ENCODE measurements around the gene MCCC1. TPM values are rescaled to one million over a fixed set of nuclear protein-coding genes. Genes with fewer than 3 reads are reported as not detected.

Gene MCCC1
- total and polyA plus RNA-seq, 2 donors = 28.1 to 42.9 TPM

DNA sequence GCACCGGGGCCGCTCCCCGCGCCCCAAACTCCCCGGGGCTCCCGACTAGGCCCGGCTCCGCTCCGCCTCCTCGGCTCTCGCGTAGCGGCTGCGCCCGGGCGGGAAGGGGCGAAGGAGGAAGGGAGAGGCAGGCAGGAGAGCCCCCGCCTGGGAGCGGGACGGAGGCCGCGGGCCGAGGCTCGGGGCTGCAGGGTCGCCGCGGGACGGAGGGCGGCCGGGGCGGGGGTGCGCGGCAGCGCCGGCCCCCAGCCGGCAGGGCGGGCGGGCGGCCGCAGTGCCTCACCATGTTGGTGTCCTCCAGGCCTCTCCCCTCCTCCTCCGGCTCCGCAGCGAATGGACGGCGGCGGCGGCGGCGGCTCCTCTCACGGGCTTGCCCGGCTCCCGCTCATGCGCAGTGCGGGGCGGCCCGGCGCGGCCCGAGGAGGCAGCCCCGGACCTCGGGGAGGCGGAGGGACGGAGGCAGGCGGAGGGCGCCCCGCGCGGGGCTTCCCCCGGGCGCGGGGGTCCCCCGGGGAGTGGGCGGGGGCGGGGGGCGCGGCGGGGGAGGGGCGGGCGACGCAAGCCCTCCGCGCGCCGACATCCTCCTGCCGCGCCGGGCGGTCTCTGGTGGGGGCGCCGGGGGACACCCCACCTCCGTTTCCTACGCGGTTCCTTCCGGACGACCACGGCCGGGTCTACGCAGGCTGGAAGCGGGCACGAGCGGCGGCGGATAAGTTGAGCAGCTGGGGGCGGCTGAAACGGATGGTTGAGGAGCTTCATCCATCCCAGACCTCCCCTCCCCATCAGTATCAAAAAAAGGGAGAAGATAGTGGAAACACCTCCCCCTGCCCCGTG is 118.9 kb downstream of the MCCC1 start, which contains the start of gene DCUN1D1:
Gene DCUN1D1 (minus strand): TSS at position 335 of the 834 bp plus-strand sequence. CDS start 49 bp downstream, at position 286.
- Histone ChIP-seq H3K4me3 (ENCODE audit: low read depth, low read length) (peak within 1 kb of the TSS; percentile 100), H3K27ac (ENCODE audit: low read depth) (peak within 1 kb of the TSS; percentile 78), H3K4me1 (ENCODE audit: insufficient read depth) (peaks cover 6% of the 10 kb centered on the region), H3K36me3 (ENCODE audit: insufficient read depth) (no peaks in the 10 kb centered on the region)
- peak; percentile 58 for DNase-seq (ENCODE audit: extremely low spot score)
- under 1% methylated on average over 98 of the region's 106 CpGs for WGBS

- WGBS = under 1% methylated on average over 26 of the region's 29 CpGs
- Histone ChIP-seq H3K4me3 (ENCODE audit: low read depth, low read length) (peak overlapping the region; percentile 100), H3K27ac (ENCODE audit: low read depth) (no peak overlapping the region), H3K36me3 (ENCODE audit: insufficient read depth) (no peaks in the 10 kb centered on the region), H3K4me1 (ENCODE audit: insufficient read depth) (peaks cover 6% of the 10 kb centered on the region)
- DNase-seq (ENCODE audit: extremely low spot score) = no peak
Observed at GRCh38 chr3:182979674-182980191, 119.6 kb downstream of the MCCC1 start.

DNA sequence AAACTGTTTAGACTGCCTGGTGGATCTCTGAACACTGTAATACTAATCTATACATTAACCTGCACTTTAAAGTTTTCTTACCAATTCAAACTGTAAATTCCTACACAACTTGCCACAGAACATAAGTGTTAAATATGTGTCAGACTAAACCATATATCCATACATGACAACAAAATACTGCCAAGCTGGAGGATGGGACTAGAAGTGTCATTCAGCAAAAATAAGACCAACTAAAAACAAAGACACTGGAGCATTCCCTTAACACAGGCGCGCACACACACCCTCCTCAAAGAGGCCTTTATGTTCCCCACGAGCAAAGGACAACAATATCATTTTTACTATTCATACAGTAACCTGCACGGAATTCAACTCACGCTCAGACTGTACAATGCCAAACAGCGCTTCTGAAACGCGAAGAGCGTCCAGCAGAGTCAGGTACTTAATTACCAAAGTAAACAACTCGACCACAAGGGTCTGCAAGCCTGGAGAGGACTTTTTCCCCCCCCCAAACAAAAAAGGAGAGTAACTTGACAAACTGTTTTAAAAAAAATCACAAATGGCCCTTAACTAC is 120.1 kb downstream of the MCCC1 start:
- Histone ChIP-seq H3K4me1 (ENCODE audit: insufficient read depth) (peaks cover 6% of the 10 kb centered on the region), H3K36me3 (ENCODE audit: insufficient read depth) (no peaks in the 10 kb centered on the region), H3K27ac (ENCODE audit: low read depth) (no peak overlapping the region), H3K4me3 (ENCODE audit: low read depth, low read length) (peak overlapping the region; percentile 100)
- DNase-seq (ENCODE audit: extremely low spot score) = no peak
- WGBS = 5% methylated on average over 10 of the region's 10 CpGs

GRCh38 chr3:182978387-182978786 is 120.9 kb downstream of the MCCC1 start:
- no peak overlapping the region for H3K27ac ChIP-seq (ENCODE audit: low read depth)
- no peaks in the 10 kb centered on the region for H3K36me3 ChIP-seq (ENCODE audit: insufficient read depth)
- peaks cover 6% of the 10 kb centered on the region for H3K4me1 ChIP-seq (ENCODE audit: insufficient read depth)
- 71% methylated on average over 5 of the region's 5 CpGs for WGBS
- no peak for DNase-seq (ENCODE audit: extremely low spot score)
- no peak overlapping the region for H3K4me3 ChIP-seq (ENCODE audit: low read depth, low read length)

DNA sequence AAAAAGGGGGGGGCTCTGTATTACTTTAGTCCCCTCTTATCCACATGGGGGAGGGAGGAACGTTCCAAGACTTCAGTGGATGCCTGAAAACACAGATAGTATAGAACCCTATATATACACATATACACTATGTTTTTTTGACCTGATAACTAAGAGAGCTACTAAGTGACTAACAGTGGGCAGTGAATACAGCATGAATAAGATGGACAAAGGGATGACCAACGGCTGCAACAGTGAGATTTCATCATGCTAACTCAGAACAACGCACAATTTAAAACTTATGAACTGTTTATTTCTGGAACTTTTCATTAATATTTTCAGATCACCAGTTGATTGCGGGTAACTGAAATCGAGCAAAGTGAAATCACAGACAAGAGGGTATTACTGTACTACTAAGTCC is 126.2 kb downstream of the MCCC1 start:
- Histone ChIP-seq H3K4me3 (ENCODE audit: low read depth, low read length) (no peak overlapping the region), H3K36me3 (ENCODE audit: insufficient read depth) (no peaks in the 10 kb centered on the region), H3K4me1 (ENCODE audit: insufficient read depth) (no peaks in the 10 kb centered on the region), H3K27ac (ENCODE audit: low read depth) (no peak overlapping the region)
- DNase-seq (ENCODE audit: extremely low spot score) = no peak
- WGBS = 95% methylated on average over 5 of the region's 5 CpGs

- H3K4me1 ChIP-seq (ENCODE audit: insufficient read depth) = no peaks in the 10 kb centered on the region
- H3K27ac ChIP-seq (ENCODE audit: low read depth) = no peak overlapping the region
- no peak for DNase-seq (ENCODE audit: extremely low spot score)
- H3K36me3 ChIP-seq (ENCODE audit: insufficient read depth) = no peaks in the 10 kb centered on the region
- H3K4me3 ChIP-seq (ENCODE audit: low read depth, low read length) = no peak overlapping the region
- WGBS = 88% methylated on average over 6 of the region's 6 CpGs
Observed at GRCh38 chr3:182972387-182972786, 126.9 kb downstream of the MCCC1 start.

- DNase-seq (ENCODE audit: extremely low spot score) = no peak
- WGBS = 81% methylated on average over 2 of the region's 2 CpGs
Observed at GRCh38 chr3:182971637-182972036, 127.7 kb downstream of the MCCC1 start.

DNA sequence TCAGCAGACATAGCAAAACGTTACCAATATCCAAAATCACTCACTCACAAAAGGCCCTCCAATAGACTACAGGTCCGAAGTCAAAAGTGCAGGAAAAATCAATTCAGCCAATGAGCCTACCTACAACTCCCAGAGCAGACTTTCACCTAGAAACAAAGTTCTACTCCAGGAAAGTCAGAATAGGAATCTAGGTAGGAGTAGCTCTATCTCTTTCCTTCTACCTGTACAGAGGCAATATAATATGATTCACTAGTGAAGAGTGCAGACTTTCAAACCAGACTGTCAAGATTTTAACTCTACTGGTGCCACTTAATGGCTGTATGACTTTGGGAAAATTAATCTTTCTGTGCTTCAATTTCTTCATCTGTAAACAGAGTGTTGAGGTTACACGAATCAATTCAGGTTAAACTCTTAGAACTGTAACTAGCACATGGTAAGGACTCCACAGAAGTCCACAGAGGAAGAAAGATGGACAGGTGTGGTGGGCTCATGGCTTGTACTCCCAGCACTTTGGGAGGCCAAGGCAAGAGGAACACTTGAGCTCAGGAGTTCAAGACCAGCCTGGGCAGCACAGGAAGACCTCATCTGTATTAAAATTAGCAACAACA is 128.4 kb downstream of the MCCC1 start:
- Histone ChIP-seq H3K4me3 (ENCODE audit: low read depth, low read length) (no peak overlapping the region), H3K27ac (ENCODE audit: low read depth) (no peak overlapping the region), H3K4me1 (ENCODE audit: insufficient read depth) (no peaks in the 10 kb centered on the region), H3K36me3 (ENCODE audit: insufficient read depth) (no peaks in the 10 kb centered on the region)
- no peak for DNase-seq (ENCODE audit: extremely low spot score)
- WGBS = 83% methylated on average over 3 of the region's 3 CpGs

More at GRCh38 chr3:182971637-182972036, 127.7 kb downstream of the MCCC1 start:
- no peak overlapping the region for H3K27ac ChIP-seq (ENCODE audit: low read depth)
- no peaks in the 10 kb centered on the region for H3K4me1 ChIP-seq (ENCODE audit: insufficient read depth)
- H3K4me3 ChIP-seq (ENCODE audit: low read depth, low read length) = no peak overlapping the region
- no peaks in the 10 kb centered on the region for H3K36me3 ChIP-seq (ENCODE audit: insufficient read depth)

DNA sequence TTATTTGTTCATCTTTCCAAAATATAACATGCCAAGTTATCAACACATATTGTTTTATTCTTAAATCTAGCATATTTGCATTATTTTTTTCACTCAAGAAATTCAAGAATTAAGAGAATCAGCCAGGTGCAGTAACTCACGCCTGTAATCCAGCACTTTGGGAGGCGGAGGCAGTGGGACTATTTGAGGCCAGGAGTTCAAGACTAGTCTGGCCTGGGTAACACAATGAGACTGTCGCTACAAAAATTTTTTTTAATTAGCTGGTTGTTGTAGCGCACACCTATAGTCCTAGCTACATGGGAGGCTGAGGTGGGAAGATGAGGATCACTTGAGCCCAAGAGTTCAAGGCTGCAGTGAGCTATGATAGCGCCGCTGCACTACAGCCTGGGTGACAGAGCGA is 129.4 kb downstream of the MCCC1 start:
- Histone ChIP-seq H3K27ac (ENCODE audit: low read depth) (no peak overlapping the region), H3K36me3 (ENCODE audit: insufficient read depth) (no peaks in the 10 kb centered on the region), H3K4me1 (ENCODE audit: insufficient read depth) (no peaks in the 10 kb centered on the region), H3K4me3 (ENCODE audit: low read depth, low read length) (no peak overlapping the region)
- DNase-seq (ENCODE audit: extremely low spot score) = no peak
- WGBS = 90% methylated on average over 7 of the region's 7 CpGs

DNA sequence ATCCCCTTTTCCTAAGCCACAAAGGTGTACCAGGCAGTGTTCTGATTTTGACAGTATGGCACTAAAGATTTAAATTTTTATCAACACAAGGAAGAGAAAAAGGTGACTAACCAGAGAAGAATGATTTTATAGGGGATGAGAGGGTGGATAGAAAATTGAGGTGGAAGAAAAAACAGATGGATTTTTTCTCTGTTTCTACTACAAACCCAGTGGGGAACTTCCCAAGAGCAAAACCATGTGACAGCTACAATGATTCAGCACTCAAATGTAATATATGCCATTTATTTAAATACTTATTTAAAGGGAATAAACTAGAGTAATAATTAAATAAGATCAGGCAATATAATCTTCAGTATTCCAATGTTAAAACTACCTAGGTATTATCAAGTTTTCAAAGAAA is 130.0 kb downstream of the MCCC1 start:
- Histone ChIP-seq H3K27ac (ENCODE audit: low read depth) (no peak overlapping the region), H3K4me1 (ENCODE audit: insufficient read depth) (no peaks in the 10 kb centered on the region), H3K36me3 (ENCODE audit: insufficient read depth) (no peaks in the 10 kb centered on the region), H3K4me3 (ENCODE audit: low read depth, low read length) (no peak overlapping the region)
- no peak for DNase-seq (ENCODE audit: extremely low spot score)

- Histone ChIP-seq H3K4me3 (ENCODE audit: low read depth, low read length) (no peak overlapping the region), H3K27ac (ENCODE audit: low read depth) (no peak overlapping the region), H3K36me3 (ENCODE audit: insufficient read depth) (no peaks in the 10 kb centered on the region), H3K4me1 (ENCODE audit: insufficient read depth) (no peaks in the 10 kb centered on the region)
- no peak for DNase-seq (ENCODE audit: extremely low spot score)
- WGBS = 75% methylated on average over 6 of the region's 6 CpGs
Observed at GRCh38 chr3:182967218-182968204, 131.8 kb downstream of the MCCC1 start.

DNA sequence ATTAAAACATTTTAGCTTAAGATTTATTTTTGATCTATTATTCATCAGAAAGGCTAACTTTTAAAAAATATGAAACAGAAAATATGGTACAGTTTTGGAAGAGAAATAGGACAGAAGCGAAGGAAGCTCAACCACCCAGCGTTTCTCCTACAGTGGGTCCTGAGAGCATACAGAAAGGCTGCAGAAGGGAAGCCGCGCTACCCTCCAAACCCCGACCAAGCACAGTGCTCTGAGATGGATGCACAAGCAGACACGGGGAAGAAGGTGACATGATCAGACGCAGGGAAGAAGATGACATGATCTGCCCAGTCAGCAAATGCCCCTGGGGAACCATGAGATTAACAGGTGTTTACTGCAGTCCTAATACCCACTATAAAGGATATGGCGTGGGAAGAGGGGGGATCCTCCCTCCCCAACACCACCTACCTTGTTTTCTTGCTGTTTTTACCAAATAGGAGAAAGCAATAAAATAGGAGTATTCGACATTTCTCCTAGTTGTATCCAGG is 133.4 kb downstream of the MCCC1 start:
- Histone ChIP-seq H3K4me3 (ENCODE audit: low read depth, low read length) (no peak overlapping the region), H3K36me3 (ENCODE audit: insufficient read depth) (no peaks in the 10 kb centered on the region), H3K4me1 (ENCODE audit: insufficient read depth) (no peaks in the 10 kb centered on the region), H3K27ac (ENCODE audit: low read depth) (no peak overlapping the region)
- no peak for DNase-seq (ENCODE audit: extremely low spot score)
- WGBS = 81% methylated on average over 9 of the region's 9 CpGs
